Measurements from ENCODE around the gene TMEM205.
"Not testable (repeated sequence)": the region's sequence is repeated elsewhere in the genome, so short reads cannot be mapped to it uniquely, and the experiment has no call there.

Gene TMEM205

GRCh38 chr19:11338569-11339253, 7.4 kb downstream of the TMEM205 start:
- DNase-seq, result peak; percentile 11

DNA sequence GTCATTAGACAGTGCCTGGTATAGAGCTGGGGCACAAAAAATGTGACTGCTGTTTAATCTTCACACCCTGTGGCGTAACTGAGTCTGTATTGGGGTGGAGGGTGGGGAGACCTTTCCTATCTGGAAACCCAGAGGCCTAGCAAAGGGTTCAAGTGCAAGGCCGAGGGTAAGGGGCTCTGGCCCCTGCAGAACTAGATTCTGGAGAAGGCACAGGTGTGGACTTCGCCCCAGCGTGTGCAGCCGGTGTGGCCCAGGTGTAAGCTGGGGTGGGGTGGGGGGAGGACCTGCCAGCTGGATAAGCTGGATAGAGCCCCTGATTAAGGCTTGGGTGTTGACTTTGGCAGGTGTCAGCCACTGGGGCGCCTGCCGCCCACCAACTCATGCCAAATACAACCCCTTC, 7.9 kb downstream of the TMEM205 start:
- no peak for DNase-seq

DNA sequence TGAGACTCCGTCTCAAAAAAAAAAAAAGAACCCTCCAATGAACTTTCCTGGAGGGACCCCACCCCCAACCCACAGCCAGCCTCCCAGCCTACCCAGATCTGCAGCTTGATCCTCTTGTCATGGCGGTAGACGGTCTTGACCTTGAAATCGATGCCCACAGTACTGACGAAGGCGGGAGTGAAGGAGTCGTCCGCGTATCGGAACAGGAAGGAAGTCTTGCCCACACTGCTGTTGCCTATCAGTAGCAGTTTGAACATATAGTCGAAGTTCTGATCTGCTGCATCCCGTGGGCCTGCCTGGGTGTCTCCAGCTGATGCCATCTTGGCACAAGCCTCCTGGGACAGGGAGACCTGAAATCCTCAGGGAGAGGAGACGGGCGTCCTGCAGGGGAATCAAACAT, 9.0 kb downstream of the TMEM205 start:
- peak; percentile 16 for DNase-seq

- no peak for DNase-seq
Measured at GRCh38 chr19:11335449-11336146, 10.5 kb downstream of the TMEM205 start.

- DNase-seq, result not testable (repeated sequence)
Measured at GRCh38 chr19:11333838-11334237, 12.2 kb downstream of the TMEM205 start.

- no peak for DNase-seq
Measured at GRCh38 chr19:11332822-11333221, 13.2 kb downstream of the TMEM205 start.

DNA sequence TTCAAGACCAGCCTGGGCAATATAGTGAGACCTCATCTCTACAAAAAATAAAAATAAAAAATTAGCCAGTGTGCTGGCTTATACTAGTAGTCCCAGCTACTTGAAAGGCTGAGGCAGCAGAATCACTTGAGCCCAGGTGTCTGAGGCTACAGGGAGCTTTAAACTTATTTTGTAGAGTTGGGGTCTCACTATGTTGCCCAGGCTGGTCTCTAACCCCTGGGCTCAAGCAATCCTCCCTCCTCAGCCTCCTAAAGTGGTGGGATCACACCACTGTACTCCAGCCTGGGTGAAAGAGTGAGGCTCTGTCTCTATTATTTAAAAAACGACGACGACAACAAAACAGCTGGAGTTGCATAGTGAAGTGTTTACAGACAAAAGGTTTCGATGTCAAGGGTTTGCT, 14.6 kb downstream of the TMEM205 start:
- no peak for DNase-seq

GRCh38 chr19:11330127-11330526, 15.9 kb downstream of the TMEM205 start:
- no peak for DNase-seq

GRCh38 chr19:11325544-11325943, 20.5 kb downstream of the TMEM205 start:
- DNase-seq, result no peak

DNA sequence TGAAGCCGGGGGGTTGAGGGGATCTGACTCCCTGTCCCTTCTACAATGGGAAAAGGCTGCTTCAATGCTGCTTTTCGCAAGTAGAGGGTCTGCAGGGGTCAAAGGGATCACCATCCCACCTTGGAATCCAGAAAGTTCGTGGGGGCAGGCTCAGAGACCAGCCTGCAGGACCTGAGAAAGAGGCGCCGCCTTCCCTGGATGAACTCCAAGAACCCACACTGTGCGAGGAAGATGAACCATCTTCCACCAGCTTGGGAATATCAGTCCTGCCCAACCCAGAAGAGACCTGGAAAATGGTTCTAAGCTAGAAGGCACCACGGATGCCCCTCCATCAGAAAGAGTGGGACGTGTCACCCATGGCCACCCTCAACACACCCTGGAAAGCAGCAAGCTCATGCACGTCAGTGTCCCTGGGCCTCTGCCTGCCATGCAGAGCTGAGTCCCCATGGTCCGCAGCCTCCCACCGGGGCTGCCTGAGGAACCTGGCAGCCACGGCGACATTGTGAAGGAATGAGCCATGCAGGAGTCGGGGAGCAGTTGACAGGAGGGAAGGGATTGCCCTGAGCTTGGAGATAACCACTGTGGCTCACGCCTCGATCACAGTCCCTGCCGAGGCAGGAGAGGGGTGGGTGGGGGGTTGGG, 21.2 kb downstream of the TMEM205 start:
- DNase-seq, result no peak

DNA sequence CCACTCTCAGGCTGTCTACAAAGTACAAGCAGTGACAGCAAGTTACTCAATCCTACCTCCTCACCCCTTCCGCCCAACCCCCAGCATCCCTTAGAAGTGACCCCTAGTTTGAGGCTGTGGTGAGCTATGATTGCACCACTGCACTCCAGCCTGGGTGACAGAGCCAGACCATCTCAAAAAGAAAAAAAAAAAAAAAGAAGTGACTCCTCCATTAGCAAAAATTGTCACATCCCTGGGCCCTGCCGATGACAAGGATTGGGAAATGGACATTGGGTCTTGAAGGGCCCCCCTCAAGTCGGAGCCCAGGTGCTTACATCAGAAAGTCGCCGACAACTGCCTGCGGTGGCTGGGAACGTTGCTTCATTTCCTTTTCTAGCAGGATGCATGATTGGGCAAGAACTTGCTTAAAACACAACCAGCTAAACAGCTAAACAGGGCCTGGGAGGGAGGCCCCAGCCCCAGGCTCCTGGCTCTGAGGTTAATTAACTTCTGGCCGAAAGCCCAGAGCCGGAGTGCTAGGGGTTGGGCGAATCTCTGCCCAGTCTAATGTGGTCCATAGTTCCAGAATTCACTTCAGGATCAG, 21.9 kb downstream of the TMEM205 start:
- DNase-seq, result peak; percentile 85

- no peak for DNase-seq
Measured at GRCh38 chr19:11323601-11324078, 22.4 kb downstream of the TMEM205 start.

GRCh38 chr19:11322269-11323024, 23.6 kb downstream of the TMEM205 start:
- peak; percentile 57 for DNase-seq

DNA sequence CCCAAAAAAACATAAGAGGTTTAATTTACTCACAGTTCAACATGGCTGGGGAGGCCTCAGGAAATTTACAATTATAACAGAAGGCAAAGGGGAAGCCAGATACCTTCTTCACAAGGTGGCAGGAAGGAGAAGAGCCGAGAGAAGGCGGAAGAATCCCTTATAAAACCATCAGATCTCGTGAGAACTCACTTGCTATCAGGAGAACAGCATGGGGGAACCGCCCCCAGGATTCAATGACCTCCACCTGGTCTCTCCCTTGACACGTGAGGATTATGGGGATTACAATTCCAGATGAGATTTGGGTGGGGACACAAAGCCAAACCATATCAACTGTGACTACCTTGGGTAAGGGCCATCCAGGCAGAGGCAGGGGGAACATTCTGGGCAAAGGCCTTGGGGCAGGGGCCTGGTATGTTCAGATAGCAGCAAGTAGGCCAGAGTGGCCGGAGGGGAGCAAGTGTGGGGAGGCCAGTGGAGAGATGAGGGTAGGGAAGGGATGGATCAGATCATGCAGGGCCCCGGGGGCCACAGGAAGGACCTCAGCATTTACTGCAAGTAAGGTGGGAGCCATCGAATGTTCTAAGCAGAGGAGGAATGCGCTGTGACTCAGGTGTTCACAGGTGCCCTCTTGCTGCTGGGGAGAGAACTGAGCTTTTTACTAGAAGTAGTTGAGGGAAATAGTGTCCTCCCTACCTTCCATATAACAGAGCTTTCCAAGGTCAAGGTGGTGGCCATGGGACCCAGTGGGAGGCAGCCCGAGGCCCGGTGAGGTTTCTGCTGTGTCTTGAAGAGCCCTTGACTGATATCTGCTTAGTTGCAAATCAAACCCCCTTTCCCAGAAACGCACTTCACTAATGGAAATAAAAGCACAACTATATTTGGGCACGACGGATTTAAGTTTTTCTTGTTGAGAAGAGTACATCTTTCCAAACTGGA, 24.6 kb downstream of the TMEM205 start:
- DNase-seq, result no peak

DNA sequence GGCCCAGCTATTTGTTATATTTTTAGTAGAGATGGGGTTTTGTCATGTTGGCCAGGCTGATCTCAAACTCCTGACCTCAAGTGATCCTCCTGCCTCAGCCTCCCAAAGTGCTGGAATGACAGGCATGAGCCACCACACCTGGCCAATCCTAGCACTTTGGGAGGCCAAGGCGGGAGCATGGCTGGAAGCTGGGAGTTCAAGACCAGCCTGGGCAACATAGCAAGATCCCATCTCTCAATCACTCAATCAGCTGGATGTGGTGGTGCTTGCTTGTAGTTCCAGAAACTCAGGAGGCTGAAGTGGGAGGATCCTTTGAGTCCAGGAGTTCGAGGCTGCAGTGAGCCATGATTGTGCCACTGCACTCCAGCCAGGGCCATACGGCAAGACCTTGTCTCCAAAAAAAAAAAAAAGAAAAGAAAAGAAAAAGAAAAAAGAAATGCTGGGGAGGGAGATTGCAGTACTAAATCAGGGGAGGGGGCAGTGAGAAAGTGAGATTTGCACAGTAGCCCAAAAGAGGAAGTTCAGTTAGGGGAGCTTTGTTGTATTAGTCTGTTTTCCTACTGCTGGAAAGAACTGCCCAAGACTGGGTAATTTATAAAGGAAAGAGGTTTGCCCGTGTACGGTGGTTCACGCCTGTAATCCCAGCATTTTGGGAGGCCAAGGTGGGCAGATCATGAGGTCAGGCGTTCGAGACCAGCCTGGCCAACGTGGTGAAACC, 25.6 kb downstream of the TMEM205 start:
- peak; percentile 30 for DNase-seq

GRCh38 chr19:11306337-11306736, 39.7 kb downstream of the TMEM205 start:
- DNase-seq, result no peak

- no peak for DNase-seq
Measured at GRCh38 chr19:11304936-11305335, 41.1 kb downstream of the TMEM205 start.

DNA sequence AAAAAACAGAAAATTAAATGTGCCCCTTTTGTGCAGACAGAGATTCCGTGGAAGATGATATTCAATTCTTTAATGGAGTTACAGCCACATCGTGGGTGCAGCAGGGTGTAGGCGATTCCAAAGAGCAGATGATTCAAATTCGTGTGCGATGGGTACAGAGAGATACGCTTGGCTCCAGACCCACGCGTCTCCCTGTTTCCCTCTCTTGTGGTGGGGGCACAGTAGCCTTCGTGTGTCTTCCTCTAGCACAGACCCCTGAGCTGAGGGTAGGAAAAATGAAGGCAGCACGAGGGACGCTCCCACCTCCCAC, 45.3 kb downstream of the TMEM205 start:
- no peak for DNase-seq

DNA sequence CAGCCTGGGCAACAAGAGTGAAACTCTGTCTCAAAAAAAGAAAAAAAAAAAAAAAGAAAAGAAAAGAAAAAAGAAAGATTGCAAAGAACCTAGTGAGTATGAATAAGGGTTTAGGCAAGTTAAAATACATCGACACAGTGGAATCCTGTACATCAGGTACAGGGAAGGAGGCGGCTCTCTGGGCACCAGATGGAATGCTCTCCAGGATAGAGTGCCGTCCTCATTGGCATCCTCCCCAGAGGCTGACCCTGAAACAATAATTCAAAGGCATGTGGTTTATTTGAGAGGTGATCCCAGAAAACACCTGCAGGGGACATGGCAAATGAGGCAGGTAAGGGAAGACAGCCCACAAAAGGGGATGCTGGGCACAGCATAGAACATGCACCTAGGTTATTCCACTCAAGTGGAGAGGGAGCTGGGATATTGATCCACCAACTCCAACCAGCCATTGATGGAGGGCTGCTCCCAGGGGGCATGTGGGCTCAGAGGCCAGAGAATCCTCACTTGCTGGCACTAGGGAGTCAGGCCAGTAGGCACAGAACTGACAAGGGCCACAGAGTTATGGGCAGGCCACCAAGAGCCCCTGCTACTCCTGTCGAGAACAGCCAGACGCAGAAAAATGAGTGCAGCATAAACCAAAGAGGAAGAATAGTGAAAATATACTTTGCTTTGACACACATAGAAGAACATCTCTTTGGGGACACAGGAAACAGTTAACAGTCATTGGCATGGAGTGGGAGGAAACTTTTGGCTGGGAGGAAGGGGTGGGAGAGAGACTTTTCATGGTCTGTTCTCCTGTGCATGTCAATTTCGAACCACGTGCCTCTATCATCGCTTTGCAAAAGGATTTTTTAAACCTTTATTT, 45.9 kb downstream of the TMEM205 start:
- DNase-seq, result no peak

DNA sequence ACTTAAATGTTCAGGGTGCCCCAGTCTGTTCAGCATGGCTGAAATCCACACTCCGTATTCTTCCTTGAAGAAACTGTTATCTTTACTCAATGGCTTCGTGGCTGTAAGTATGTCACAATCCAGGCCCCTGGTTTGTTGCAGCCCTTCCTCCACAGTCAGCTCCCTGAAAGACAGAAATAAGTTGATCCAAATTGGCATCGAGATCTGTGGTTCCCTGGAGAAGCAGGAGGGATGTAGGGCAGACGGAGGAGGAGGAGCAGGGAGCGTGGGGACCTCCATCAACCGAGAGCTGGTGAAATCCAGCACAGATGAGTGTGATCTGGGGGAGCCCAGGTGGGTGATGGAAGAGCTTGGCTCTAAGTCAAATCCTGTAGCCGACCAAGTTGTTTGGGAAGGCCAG, 49.8 kb downstream of the TMEM205 start:
- DNase-seq, result peak; percentile 22

Data from inflammatory macrophage treated with lipopolysaccharide for 4 hours (primary cell).